ENCODE measurements around the gene TUB.

DNA sequence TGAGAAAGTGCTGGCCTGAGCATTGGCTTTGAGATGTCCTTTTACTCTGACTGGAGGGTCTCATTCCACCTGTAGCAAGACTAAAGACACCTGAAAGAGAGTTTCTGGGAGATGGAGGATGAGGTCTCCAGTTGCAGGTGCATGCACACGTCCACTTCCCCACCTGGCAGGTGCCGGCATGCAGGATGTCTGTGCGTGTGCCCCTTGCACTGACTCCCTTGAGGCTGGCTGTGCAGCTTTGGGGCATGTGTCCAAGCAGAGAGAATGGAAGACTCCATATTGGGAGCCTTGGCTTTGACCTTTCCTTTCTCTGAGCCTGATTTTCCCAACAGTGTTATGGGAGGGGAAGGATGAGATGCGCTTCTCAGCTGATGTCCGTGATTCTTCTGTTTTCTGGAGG lies 44.0 kb upstream of the TUB start:
- TF ChIP-seq POLR2A (IDR thresholded peaks at IDR 0.05): no peak
- TF ChIP-seq, protein P1, sequence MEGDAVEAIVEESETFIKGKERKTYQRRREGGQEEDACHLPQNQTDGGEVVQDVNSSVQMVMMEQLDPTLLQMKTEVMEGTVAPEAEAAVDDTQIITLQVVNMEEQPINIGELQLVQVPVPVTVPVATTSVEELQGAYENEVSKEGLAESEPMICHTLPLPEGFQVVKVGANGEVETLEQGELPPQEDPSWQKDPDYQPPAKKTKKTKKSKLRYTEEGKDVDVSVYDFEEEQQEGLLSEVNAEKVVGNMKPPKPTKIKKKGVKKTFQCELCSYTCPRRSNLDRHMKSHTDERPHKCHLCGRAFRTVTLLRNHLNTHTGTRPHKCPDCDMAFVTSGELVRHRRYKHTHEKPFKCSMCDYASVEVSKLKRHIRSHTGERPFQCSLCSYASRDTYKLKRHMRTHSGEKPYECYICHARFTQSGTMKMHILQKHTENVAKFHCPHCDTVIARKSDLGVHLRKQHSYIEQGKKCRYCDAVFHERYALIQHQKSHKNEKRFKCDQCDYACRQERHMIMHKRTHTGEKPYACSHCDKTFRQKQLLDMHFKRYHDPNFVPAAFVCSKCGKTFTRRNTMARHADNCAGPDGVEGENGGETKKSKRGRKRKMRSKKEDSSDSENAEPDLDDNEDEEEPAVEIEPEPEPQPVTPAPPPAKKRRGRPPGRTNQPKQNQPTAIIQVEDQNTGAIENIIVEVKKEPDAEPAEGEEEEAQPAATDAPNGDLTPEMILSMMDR (IDR thresholded peaks at IDR 0.05): no peak
